HT-29 (cell line): ENCODE measurements around the gene GSTM2. TPM values are rescaled to one million over a fixed set of nuclear protein-coding genes. Genes with fewer than 3 reads are reported as not detected.

Source experiments
- DNase-seq: peaks from one replicate; pipeline ENCODE4 v3.0.0-alpha.2; 2015; ENCODE audit warnings: low spot score
- total RNA-seq: library from RNA; depleted of rRNA; stranded (reverse); fragments of >200 nt; shearing (Covaris generic); gene quantifications from 2 replicates; pipeline ENCODE4 v1.2.3, GENCODE V29; 2014

Gene GSTM2
- total RNA-seq, 1 experiment from 2014 or later: not detected

GRCh38 chr1:109629372-109630030 lies 38.4 kb upstream of the GSTM2 start:
- DNase-seq: no peak

GRCh38 chr1:109630081-109630897 lies 37.6 kb upstream of the GSTM2 start:
- DNase-seq: no peak

GRCh38 chr1:109630898-109631512 lies 36.9 kb upstream of the GSTM2 start:
- DNase-seq: no peak

- DNase-seq: no peak
Measured at GRCh38 chr1:109631513-109632505, 36.0 kb upstream of the GSTM2 start.

GRCh38 chr1:109632671-109633346 lies 35.0 kb upstream of the GSTM2 start:
- DNase-seq: no peak

- DNase-seq: no peak
Measured at GRCh38 chr1:109634292-109634691, 33.6 kb upstream of the GSTM2 start.

- DNase-seq: no peak
Measured at GRCh38 chr1:109634771-109635750, 32.8 kb upstream of the GSTM2 start.

GRCh38 chr1:109635862-109636200 lies 32.0 kb upstream of the GSTM2 start:
- DNase-seq: no peak

- DNase-seq: peak; percentile 38
Measured at GRCh38 chr1:109636201-109636952, 31.5 kb upstream of the GSTM2 start.

- no peak for DNase-seq
Measured at GRCh38 chr1:109637446-109637845, 30.4 kb upstream of the GSTM2 start.

- no peak for DNase-seq
Measured at GRCh38 chr1:109639063-109639840, 28.6 kb upstream of the GSTM2 start.

- no peak for DNase-seq
Measured at GRCh38 chr1:109639841-109640184, 28.0 kb upstream of the GSTM2 start.

GRCh38 chr1:109640285-109640865 lies 27.5 kb upstream of the GSTM2 start:
- peak; percentile 80 for DNase-seq

GRCh38 chr1:109641078-109641740 lies 26.6 kb upstream of the GSTM2 start:
- no peak for DNase-seq

GRCh38 chr1:109641861-109642260 lies 26.0 kb upstream of the GSTM2 start:
- no peak for DNase-seq

GRCh38 chr1:109642626-109643025 lies 25.2 kb upstream of the GSTM2 start:
- DNase-seq: no peak
